HFFc6 (cell line): ENCODE measurements around the gene UBA52. TPM values are rescaled to one million over a fixed set of nuclear protein-coding genes. Genes with fewer than 3 reads are reported as not detected.

Experiments
- DNase-seq: peaks from one replicate; pipeline ENCODE4 v3.0.0-alpha.2; 2018
- H3K27ac Mint-ChIP-seq: 2 replicates; pipeline ENCODE4 v1.8.0; 2020; ENCODE audit warnings: mild to moderate bottlenecking, mixed read lengths
- H3K27me3 Mint-ChIP-seq: 2 replicates; pipeline ENCODE4 v1.8.0; 2021; ENCODE audit warnings: mild to moderate bottlenecking, moderate library complexity, mixed read lengths; ENCODE audit not compliant: insufficient read depth
- H3K36me3 Mint-ChIP-seq: 2 replicates; pipeline ENCODE4 v1.8.0; 2021; ENCODE audit warnings: low read depth, mixed read lengths
- H3K4me1 Mint-ChIP-seq: 2 replicates; pipeline ENCODE4 v1.8.0; 2020; ENCODE audit warnings: low read depth, mixed read lengths
- H3K4me3 Mint-ChIP-seq: 2 replicates; pipeline ENCODE4 v1.8.0; 2020; ENCODE audit warnings: mild to moderate bottlenecking, moderate library complexity, mixed read lengths
- H3K9me3 Mint-ChIP-seq: 2 replicates; pipeline ENCODE4 v1.8.0; 2020; ENCODE audit warnings: mild to moderate bottlenecking, mixed read lengths
- CTCF ChIP-seq: fragments of 200-600 bp; sonication (generic); IDR thresholded peaks from 2 replicates; pipeline ENCODE4 v1.5.0; 2021; ENCODE audit warnings: antibody characterized with exemption, mild to moderate bottlenecking
- total RNA-seq, 6 experiments: library from RNA; stranded (reverse); fragmentation: NEBNext Ultra II Directional; extraction: Animal tissue kit (Norgen Biotek cat#: 25700); gene quantifications; 2 replicates in 1 of 6; 3 replicates in 5 of 6; pipeline ENCODE4 v1.2.3, GENCODE V29; 2021

UBA52 gene
- total RNA-seq, 6 experiments from 2014 or later = 1,140 to 1,305 (median 1,270) TPM

GRCh38 chr19:18557411-18558201, 14.1 kb upstream of the UBA52 start, which contains the start of gene KXD1:
KXD1 (plus strand) TSS chr19:18557870; CDS start chr19:18562057, 4,187 bp downstream.
- TF ChIP-seq CTCF = no peak
- Mint-ChIP-seq H3K27ac (peak within 1 kb of the TSS; percentile 86), H3K4me1 (peaks cover 14% of the 10 kb centered on the region), H3K4me3 (peak within 1 kb of the TSS; percentile 91), H3K36me3 (peaks cover 7% of the 10 kb centered on the region; the same call in 1 of the 2 replicates), H3K9me3 (no peaks in the 10 kb centered on the region), H3K27me3 (no peaks in the 10 kb centered on the region; the same call in 1 of the 2 replicates)
- DNase-seq = peak; percentile 98

GRCh38 chr19:18558202-18558555, 13.5 kb upstream of the UBA52 start:
- TF ChIP-seq CTCF = no peak
- peaks cover 14% of the 10 kb centered on the region for H3K4me1 Mint-ChIP-seq
- H3K4me3 Mint-ChIP-seq = peak overlapping the region; percentile 91
- no peaks in the 10 kb centered on the region; the same call in 1 of the 2 replicates for H3K27me3 Mint-ChIP-seq
- peaks cover 10% of the 10 kb centered on the region for H3K36me3 Mint-ChIP-seq
- H3K9me3 Mint-ChIP-seq = no peaks in the 10 kb centered on the region
- DNase-seq = no peak
- H3K27ac Mint-ChIP-seq = peak overlapping the region; percentile 82

- TF ChIP-seq CTCF = no peak
- Mint-ChIP-seq H3K27me3 (no peaks in the 10 kb centered on the region; the same call in 1 of the 2 replicates), H3K27ac (peak overlapping the region; percentile 82), H3K4me1 (peaks cover 14% of the 10 kb centered on the region), H3K4me3 (peak overlapping the region; percentile 91), H3K9me3 (no peaks in the 10 kb centered on the region), H3K36me3 (peaks cover 10% of the 10 kb centered on the region)
- DNase-seq = no peak
Measured at GRCh38 chr19:18558604-18559003, 13.1 kb upstream of the UBA52 start.

- no peak for TF ChIP-seq CTCF
- H3K4me3 Mint-ChIP-seq = no peak overlapping the region
- peaks cover 10% of the 10 kb centered on the region for H3K36me3 Mint-ChIP-seq
Measured at GRCh38 chr19:18559685-18560084, 12.0 kb upstream of the UBA52 start.

GRCh38 chr19:18562086-18562485, 9.6 kb upstream of the UBA52 start:
- no peak overlapping the region for H3K4me3 Mint-ChIP-seq
- H3K36me3 Mint-ChIP-seq = peaks cover 10% of the 10 kb centered on the region
- no peaks in the 10 kb centered on the region for H3K9me3 Mint-ChIP-seq
- no peak for TF ChIP-seq CTCF
- peaks cover 14% of the 10 kb centered on the region for H3K4me1 Mint-ChIP-seq
- DNase-seq = no peak
- no peak overlapping the region for H3K27ac Mint-ChIP-seq
- no peaks in the 10 kb centered on the region; the same call in 1 of the 2 replicates for H3K27me3 Mint-ChIP-seq

More at GRCh38 chr19:18559685-18560084, 12.0 kb upstream of the UBA52 start:
- no peaks in the 10 kb centered on the region for H3K9me3 Mint-ChIP-seq
- H3K27me3 Mint-ChIP-seq = no peaks in the 10 kb centered on the region; the same call in 1 of the 2 replicates
- DNase-seq = no peak
- no peak overlapping the region; the same call in 1 of the 2 replicates for H3K27ac Mint-ChIP-seq
- peaks cover 14% of the 10 kb centered on the region for H3K4me1 Mint-ChIP-seq
